GM12878 (cell line): ENCODE results near the gene NPLOC4. TPM values are rescaled to one million over a fixed set of nuclear protein-coding genes. Genes with fewer than 3 reads are reported as not detected.

Experiments
- ATAC-seq: fragments of 200-7000 bp; cut with Tn5 transposase; 3 replicates; pipeline ENCODE4 v1.9.1; 2020; ENCODE audit warnings: mild to moderate bottlenecking, moderate library complexity
- BruUV-seq: library from RNA; stranded (reverse); fragments of 400-500 nt; replicated peaks from 2 replicates; lab custom pipeline; 2021; lab: Mats Ljungman, UMichigan
- CTCF ChIA-PET: fragments of 300-600 bp; sonication (Branson Sonifier 250); formaldehyde crosslinking; extraction: SDS; loops from one replicate; lab custom pipeline; 2021; ENCODE audit warnings: inconsistent platforms; lab: Yijun Ruan, JAX
- POLR2A ChIA-PET: fragments of 350-600 bp; formaldehyde crosslinking; extraction: SDS; loops from one replicate; lab custom pipeline; 2021; ENCODE audit warnings: inconsistent platforms; lab: Charles Lee
- RAD21 ChIA-PET: fragments of 300-600 bp; sonication (Branson Sonifier 250); formaldehyde crosslinking; loops from one replicate; lab custom pipeline; 2023; ENCODE audit warnings: antibody characterized with exemption; ENCODE audit not compliant: unreplicated experiment; lab: Charles Lee
- SMC1A ChIA-PET: fragments of 300-600 bp; sonication (Branson Sonifier 250); formaldehyde crosslinking; loops from one replicate; lab custom pipeline; 2023; ENCODE audit not compliant: unreplicated experiment, uncharacterized antibody; lab: Charles Lee
- DNase-seq: peaks from one replicate; pipeline ENCODE4 v3.0.0-alpha.2; 2011; ENCODE audit warnings: low read depth, low spot score
- FAIRE-seq: peaks from 3 replicates; lab custom pipeline; 2011; peaks lifted over from hg19 to GRCh38; lab: Jason Lieb, UNC
- H2AFZ ChIP-seq: 2 replicates; pipeline ENCODE4 v1.6.0; 2011; ENCODE audit warnings: low read depth, low read length, control low read depth; ENCODE audit not compliant: control insufficient read depth
- H3K27ac ChIP-seq: 2 replicates; pipeline ENCODE4 v1.5.1; 2011; ENCODE audit warnings: control low read depth; ENCODE audit not compliant: control insufficient read depth, insufficient read depth
- H3K27me3 ChIP-seq, 2 experiments: replicated peaks in 1 of 2; 2 replicates each; pipeline versions ENCODE4 v1.6.0 to v1.6.1; 2011; ENCODE audit warnings: low read length in 1 of 2; ENCODE audit not compliant: control insufficient read depth in 2 of 2, insufficient read depth in 2 of 2
- H3K36me3 ChIP-seq, 2 experiments: 2 replicates each; pipeline ENCODE4 v1.5.1; 2011; ENCODE audit warnings: low read length in 1 of 2; ENCODE audit not compliant: control insufficient read depth in 2 of 2, insufficient read depth in 2 of 2
- H3K4me1 ChIP-seq: 2 replicates; pipeline ENCODE4 v1.6.1; 2011; ENCODE audit warnings: mild to moderate bottlenecking, low read length, moderate library complexity, mixed read lengths; ENCODE audit not compliant: control insufficient read depth, insufficient read depth
- H3K4me2 ChIP-seq: 2 replicates; pipeline ENCODE4 v1.6.0; 2011; ENCODE audit warnings: control low read depth; ENCODE audit not compliant: control insufficient read depth, insufficient read depth
- H3K4me3 ChIP-seq: fragments of 200-600 bp; sonication (generic); 2 replicates; pipeline ENCODE4 v1.5.1; 2016
- H3K79me2 ChIP-seq: 2 replicates; pipeline ENCODE4 v1.6.0; 2011; ENCODE audit warnings: low read length; ENCODE audit not compliant: control insufficient read depth, insufficient read depth
- H3K9ac ChIP-seq: 2 replicates; pipeline ENCODE4 v1.8.0; 2011; ENCODE audit warnings: low read length, control low read depth, mixed read lengths; ENCODE audit not compliant: control insufficient read depth, insufficient read depth
- H3K9me3 ChIP-seq: replicated peaks from 3 replicates; pipeline ENCODE4 v1.5.1; 2011; ENCODE audit warnings: mild to moderate bottlenecking, low read length; ENCODE audit not compliant: control insufficient read depth, insufficient read depth
- H4K20me1 ChIP-seq: 2 replicates; pipeline ENCODE4 v1.6.0; 2011; ENCODE audit not compliant: control insufficient read depth, insufficient read depth
- FOXK2 ChIP-seq: fragments of 450-650 bp; IDR thresholded peaks from 2 replicates; pipeline ENCODE4 v1.6.1; 2017; ENCODE audit warnings: mild to moderate bottlenecking, moderate library complexity
- NR2F1 ChIP-seq: fragments of 450-650 bp; conservative IDR thresholded peaks from 2 replicates; pipeline ENCODE4 v1.6.1; 2017; ENCODE audit warnings: mild to moderate bottlenecking
- POLR2A ChIP-seq: IDR thresholded peaks from 2 replicates; pipeline ENCODE4 v1.6.1; 2011; ENCODE audit warnings: low read depth, mild to moderate bottlenecking, low read length
- RB1 ChIP-seq: fragments of 450-650 bp; formaldehyde crosslinking; IDR thresholded peaks from 2 replicates; pipeline ENCODE4 v1.6.1; 2017; ENCODE audit warnings: mild to moderate bottlenecking, borderline replicate concordance
- SMAD5 ChIP-seq: IDR thresholded peaks from 2 replicates; pipeline ENCODE4 v1.6.1; 2016; ENCODE audit warnings: antibody characterized with exemption, low read depth
- SMARCA5 ChIP-seq: fragments of 450-650 bp; IDR thresholded peaks from 2 replicates; pipeline ENCODE4 v1.6.1; 2017; ENCODE audit warnings: mild to moderate bottlenecking
- YY1 ChIP-seq: IDR thresholded peaks from 2 replicates; pipeline ENCODE4 v1.6.1; 2011; ENCODE audit warnings: low read depth, mild to moderate bottlenecking, low read length
- WGBS: methylation state at CpG from one replicate; pipeline ENCODE4 v1.1.6; 2016; ENCODE audit warnings: low lambda C conversion rate; ENCODE audit not compliant: insufficient replicate concordance, insufficient coverage; ENCODE audit errors: missing lambda C conversion rate; 5-methylcytosine and 5-hydroxymethylcytosine counted together
- in situ Hi-C: fragments of 300-500 bp; cut with MboI; formaldehyde crosslinking; loops from 9 replicates; pipeline ENCODE4 v1.14.3; 2018; ENCODE audit warnings: mixed read lengths
- intact Hi-C: fragments of 100-400 bp; cut with micrococcal nuclease; formaldehyde crosslinking; loops from one replicate; pipeline ENCODE4 v1.14.2; 2022; ENCODE audit not compliant: unreplicated experiment
- polyA plus RNA-seq, 11 experiments: library from polyadenylated mRNA; depleted of rRNA in 4 of 11; unstranded in 6 of 11; stranded (reverse) in 5 of 11; fragments of >200 nt; fragmentation: Nextera tagmentation in 4 of 11; fragmentation: Illumina TruSeq in 1 of 11; extraction: Ambion mirVana in 4 of 11; extraction: Trizol in 1 of 11; gene quantifications; 1 replicate in 1 of 11; 2 replicates in 10 of 11; pipeline versions ENCODE4 v1.2.1 to v1.2.3, GENCODE V29; 2011 to 2016; ENCODE audit warnings: inconsistent platforms in 2 of 11, missing spikeins in 2 of 11, low read depth in 1 of 11
- total RNA-seq, 4 experiments: library from RNA; depleted of rRNA in 3 of 4; stranded (reverse); fragments of >200 nt in 3 of 4; fragmentation: Illumina TruSeq in 1 of 4; extraction: Trizol in 1 of 4; gene quantifications; 2 replicates each; pipeline versions ENCODE4 v1.2.1 to v1.2.3, GENCODE V29; 2013 to 2021
- TF ChIP-seq, protein P1 (sequence below): fragments of 450-650 bp; IDR thresholded peaks from 2 replicates; pipeline ENCODE4 v1.6.1; 2017; ENCODE audit warnings: antibody characterized with exemption, mild to moderate bottlenecking, moderate library complexity
- TF ChIP-seq, protein P2 (sequence below): fragments of 450-650 bp; IDR thresholded peaks from 2 replicates; pipeline ENCODE4 v1.6.1; 2018; ENCODE audit warnings: mild to moderate bottlenecking, low read depth, moderate library complexity; ENCODE audit not compliant: partially characterized antibody
- TF ChIP-seq, protein P3 (sequence below): fragments of 450-650 bp; formaldehyde crosslinking; IDR thresholded peaks from 2 replicates; pipeline ENCODE4 v1.4.0; 2020; ENCODE audit warnings: mild to moderate bottlenecking, moderate library complexity
- TF ChIP-seq, protein P4 (sequence below): fragments of 450-650 bp; IDR thresholded peaks from 2 replicates; pipeline ENCODE4 v1.6.1; 2017; ENCODE audit warnings: mild to moderate bottlenecking, moderate library complexity

NPLOC4 gene
- total and polyA plus RNA-seq, 10 of the 15 experiments (the other 5 are each of a cell fraction or from before 2014, with no cell fraction given): 1.5 to 83.7 (median 45.8) TPM

DNA sequence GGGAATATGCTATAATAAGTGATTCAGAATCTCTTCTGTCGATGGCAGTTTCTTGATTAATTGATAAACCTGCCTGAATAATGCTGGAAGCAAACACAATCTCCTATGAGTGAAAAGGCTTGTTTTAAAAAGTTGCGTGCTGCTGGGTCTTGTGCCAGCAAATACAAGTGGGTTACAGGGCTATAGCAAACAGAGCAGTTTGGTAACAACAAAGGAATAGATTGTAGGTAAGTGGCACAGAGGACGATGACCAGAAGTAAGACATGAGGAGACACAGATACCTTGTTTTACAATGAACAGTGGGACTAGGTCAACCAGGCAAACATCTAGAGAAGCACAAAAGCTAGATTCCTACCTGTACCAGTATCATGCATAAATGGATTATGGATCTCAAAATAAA lies 61.1 kb downstream of the NPLOC4 start (continued):
- TF ChIP-seq POLR2A: no peak
- TF ChIP-seq FOXK2: no peak
- TF ChIP-seq, protein P1, sequence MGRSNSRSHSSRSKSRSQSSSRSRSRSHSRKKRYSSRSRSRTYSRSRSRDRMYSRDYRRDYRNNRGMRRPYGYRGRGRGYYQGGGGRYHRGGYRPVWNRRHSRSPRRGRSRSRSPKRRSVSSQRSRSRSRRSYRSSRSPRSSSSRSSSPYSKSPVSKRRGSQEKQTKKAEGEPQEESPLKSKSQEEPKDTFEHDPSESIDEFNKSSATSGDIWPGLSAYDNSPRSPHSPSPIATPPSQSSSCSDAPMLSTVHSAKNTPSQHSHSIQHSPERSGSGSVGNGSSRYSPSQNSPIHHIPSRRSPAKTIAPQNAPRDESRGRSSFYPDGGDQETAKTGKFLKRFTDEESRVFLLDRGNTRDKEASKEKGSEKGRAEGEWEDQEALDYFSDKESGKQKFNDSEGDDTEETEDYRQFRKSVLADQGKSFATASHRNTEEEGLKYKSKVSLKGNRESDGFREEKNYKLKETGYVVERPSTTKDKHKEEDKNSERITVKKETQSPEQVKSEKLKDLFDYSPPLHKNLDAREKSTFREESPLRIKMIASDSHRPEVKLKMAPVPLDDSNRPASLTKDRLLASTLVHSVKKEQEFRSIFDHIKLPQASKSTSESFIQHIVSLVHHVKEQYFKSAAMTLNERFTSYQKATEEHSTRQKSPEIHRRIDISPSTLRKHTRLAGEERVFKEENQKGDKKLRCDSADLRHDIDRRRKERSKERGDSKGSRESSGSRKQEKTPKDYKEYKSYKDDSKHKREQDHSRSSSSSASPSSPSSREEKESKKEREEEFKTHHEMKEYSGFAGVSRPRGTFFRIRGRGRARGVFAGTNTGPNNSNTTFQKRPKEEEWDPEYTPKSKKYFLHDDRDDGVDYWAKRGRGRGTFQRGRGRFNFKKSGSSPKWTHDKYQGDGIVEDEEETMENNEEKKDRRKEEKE: no peak
- TF ChIP-seq YY1: no peak
- TF ChIP-seq SMARCA5: no peak
- TF ChIP-seq, protein P2, sequence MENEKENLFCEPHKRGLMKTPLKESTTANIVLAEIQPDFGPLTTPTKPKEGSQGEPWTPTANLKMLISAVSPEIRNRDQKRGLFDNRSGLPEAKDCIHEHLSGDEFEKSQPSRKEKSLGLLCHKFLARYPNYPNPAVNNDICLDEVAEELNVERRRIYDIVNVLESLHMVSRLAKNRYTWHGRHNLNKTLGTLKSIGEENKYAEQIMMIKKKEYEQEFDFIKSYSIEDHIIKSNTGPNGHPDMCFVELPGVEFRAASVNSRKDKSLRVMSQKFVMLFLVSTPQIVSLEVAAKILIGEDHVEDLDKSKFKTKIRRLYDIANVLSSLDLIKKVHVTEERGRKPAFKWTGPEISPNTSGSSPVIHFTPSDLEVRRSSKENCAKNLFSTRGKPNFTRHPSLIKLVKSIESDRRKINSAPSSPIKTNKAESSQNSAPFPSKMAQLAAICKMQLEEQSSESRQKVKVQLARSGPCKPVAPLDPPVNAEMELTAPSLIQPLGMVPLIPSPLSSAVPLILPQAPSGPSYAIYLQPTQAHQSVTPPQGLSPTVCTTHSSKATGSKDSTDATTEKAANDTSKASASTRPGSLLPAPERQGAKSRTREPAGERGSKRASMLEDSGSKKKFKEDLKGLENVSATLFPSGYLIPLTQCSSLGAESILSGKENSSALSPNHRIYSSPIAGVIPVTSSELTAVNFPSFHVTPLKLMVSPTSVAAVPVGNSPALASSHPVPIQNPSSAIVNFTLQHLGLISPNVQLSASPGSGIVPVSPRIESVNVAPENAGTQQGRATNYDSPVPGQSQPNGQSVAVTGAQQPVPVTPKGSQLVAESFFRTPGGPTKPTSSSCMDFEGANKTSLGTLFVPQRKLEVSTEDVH: no peak
- TF ChIP-seq SMAD5: no peak

DNA sequence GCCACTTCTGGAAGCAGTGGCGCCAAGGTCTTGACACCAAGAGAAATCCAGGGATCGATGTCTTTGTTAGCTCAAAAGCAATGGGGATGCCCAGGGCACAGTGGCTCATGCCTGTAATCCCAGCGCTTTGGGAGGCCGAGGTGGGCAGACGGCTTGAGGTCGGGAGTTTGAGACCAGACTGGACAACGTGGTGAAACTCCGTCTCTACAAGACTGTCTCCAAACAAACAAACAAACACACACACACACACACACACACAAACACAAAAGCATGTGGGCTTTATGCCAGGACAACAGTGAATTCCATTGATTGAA lies 62.3 kb downstream of the NPLOC4 start:
- DNase-seq (no peak), ATAC-seq (no peak), FAIRE-seq (no peak)
- SMC1A ChIA-PET: no interaction called here
- WGBS: 91% methylated on average over 8 of the region's 8 CpGs
- BruUV-seq: no TSS peak
- POLR2A ChIA-PET: no interaction called here
- intact Hi-C loops (no loop called here), in situ Hi-C loops (no loop called here)
- Histone ChIP-seq H3K36me3 (peaks cover 21 to 30% of the 10 kb centered on the region in 2 experiments; a peak in 3 of 4 replicates), H3K4me1 (no peaks in the 10 kb centered on the region), H3K4me3 (no peak overlapping the region), H3K4me2 (no peak overlapping the region), H3K9ac (no peak overlapping the region), H3K27me3 (no peaks in the 10 kb centered on the region), H4K20me1 (no peaks in the 10 kb centered on the region), H3K27ac (no peak overlapping the region), H2AFZ (no peak overlapping the region), H3K79me2 (no peaks in the 10 kb centered on the region), H3K9me3 (no peaks in the 10 kb centered on the region)
- RAD21 ChIA-PET: no interaction called here
- CTCF ChIA-PET: no interaction called here
- TF ChIP-seq RB1 (no peak), NR2F1 (no peak)
- TF ChIP-seq, protein P3, sequence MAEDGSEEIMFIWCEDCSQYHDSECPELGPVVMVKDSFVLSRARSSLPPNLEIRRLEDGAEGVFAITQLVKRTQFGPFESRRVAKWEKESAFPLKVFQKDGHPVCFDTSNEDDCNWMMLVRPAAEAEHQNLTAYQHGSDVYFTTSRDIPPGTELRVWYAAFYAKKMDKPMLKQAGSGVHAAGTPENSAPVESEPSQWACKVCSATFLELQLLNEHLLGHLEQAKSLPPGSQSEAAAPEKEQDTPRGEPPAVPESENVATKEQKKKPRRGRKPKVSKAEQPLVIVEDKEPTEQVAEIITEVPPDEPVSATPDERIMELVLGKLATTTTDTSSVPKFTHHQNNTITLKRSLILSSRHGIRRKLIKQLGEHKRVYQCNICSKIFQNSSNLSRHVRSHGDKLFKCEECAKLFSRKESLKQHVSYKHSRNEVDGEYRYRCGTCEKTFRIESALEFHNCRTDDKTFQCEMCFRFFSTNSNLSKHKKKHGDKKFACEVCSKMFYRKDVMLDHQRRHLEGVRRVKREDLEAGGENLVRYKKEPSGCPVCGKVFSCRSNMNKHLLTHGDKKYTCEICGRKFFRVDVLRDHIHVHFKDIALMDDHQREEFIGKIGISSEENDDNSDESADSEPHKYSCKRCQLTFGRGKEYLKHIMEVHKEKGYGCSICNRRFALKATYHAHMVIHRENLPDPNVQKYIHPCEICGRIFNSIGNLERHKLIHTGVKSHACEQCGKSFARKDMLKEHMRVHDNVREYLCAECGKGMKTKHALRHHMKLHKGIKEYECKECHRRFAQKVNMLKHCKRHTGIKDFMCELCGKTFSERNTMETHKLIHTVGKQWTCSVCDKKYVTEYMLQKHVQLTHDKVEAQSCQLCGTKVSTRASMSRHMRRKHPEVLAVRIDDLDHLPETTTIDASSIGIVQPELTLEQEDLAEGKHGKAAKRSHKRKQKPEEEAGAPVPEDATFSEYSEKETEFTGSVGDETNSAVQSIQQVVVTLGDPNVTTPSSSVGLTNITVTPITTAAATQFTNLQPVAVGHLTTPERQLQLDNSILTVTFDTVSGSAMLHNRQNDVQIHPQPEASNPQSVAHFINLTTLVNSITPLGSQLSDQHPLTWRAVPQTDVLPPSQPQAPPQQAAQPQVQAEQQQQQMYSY (CRISPR knock-in tag): no peak
- TF ChIP-seq, protein P4, sequence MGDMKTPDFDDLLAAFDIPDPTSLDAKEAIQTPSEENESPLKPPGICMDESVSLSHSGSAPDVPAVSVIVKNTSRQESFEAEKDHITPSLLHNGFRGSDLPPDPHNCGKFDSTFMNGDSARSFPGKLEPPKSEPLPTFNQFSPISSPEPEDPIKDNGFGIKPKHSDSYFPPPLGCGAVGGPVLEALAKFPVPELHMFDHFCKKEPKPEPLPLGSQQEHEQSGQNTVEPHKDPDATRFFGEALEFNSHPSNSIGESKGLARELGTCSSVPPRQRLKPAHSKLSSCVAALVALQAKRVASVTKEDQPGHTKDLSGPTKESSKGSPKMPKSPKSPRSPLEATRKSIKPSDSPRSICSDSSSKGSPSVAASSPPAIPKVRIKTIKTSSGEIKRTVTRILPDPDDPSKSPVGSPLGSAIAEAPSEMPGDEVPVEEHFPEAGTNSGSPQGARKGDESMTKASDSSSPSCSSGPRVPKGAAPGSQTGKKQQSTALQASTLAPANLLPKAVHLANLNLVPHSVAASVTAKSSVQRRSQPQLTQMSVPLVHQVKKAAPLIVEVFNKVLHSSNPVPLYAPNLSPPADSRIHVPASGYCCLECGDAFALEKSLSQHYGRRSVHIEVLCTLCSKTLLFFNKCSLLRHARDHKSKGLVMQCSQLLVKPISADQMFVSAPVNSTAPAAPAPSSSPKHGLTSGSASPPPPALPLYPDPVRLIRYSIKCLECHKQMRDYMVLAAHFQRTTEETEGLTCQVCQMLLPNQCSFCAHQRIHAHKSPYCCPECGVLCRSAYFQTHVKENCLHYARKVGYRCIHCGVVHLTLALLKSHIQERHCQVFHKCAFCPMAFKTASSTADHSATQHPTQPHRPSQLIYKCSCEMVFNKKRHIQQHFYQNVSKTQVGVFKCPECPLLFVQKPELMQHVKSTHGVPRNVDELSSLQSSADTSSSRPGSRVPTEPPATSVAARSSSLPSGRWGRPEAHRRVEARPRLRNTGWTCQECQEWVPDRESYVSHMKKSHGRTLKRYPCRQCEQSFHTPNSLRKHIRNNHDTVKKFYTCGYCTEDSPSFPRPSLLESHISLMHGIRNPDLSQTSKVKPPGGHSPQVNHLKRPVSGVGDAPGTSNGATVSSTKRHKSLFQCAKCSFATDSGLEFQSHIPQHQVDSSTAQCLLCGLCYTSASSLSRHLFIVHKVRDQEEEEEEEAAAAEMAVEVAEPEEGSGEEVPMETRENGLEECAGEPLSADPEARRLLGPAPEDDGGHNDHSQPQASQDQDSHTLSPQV: no peak
